Measurements from ENCODE around the gene ITPK1. TPM values are rescaled to one million over a fixed set of nuclear protein-coding genes. Genes with fewer than 3 reads are reported as not detected.
A peak's percentile ranks its signal among the peaks of the same experiment; 100 is the strongest.

The ITPK1 gene
- total RNA-seq, 1 experiment from 2014 or later: 60.1 TPM

GRCh38 chr14:93040443-93040842, 75.3 kb downstream of the ITPK1 start:
- Histone ChIP-seq H3K4me3 (ENCODE audit: low read depth, low read length) (no peak overlapping the region), H3K4me1 (peaks cover 77% of the 10 kb centered on the region), H3K36me3 (ENCODE audit: control insufficient read depth, insufficient read depth, low read length) (no peaks in the 10 kb centered on the region; the same call in 1 of the 2 replicates), H3K9me3 (no peaks in the 10 kb centered on the region), H3K27me3 (replicated peaks; ENCODE audit: control insufficient read depth, insufficient read depth, low read length) (no peaks in the 10 kb centered on the region)
- Mint-ChIP-seq H3K27ac (ENCODE audit: unreplicated experiment) (peak overlapping the region; percentile 90), H3K4me3 (ENCODE audit: unreplicated experiment) (no peak overlapping the region), H3K9me3 (ENCODE audit: unreplicated experiment) (no peaks in the 10 kb centered on the region), H3K36me3 (ENCODE audit: insufficient read depth, unreplicated experiment) (peaks cover 14% of the 10 kb centered on the region), H3K27me3 (ENCODE audit: insufficient read depth, unreplicated experiment) (no peaks in the 10 kb centered on the region), H3K4me1 (ENCODE audit: low read depth, unreplicated experiment) (peaks cover 43% of the 10 kb centered on the region)
- TF ChIP-seq CTCF (IDR thresholded peaks at IDR 0.05; ENCODE audit: insufficient read depth in 1 of 2, low read depth in 1 of 2, low read length in 1 of 2, severe bottlenecking in 1 of 2, unreplicated experiment in 1 of 2): no peak
- POLR2A ChIA-PET: interaction anchor here (0.7 kb wide), 1 partner anchor 31 kb away, joined by 4 read pairs; no protein-coding TSS in a partner anchor
- intact Hi-C loops (cut with micrococcal nuclease; ENCODE audit: unreplicated experiment): no loop called here
- BruUV-seq (replicated peaks): no TSS peak
- DNase-seq: no peak
- CTCF ChIA-PET: interaction anchor here (1.0 kb wide), 1 partner anchor 179 kb away, joined by 3 read pairs; no protein-coding TSS in a partner anchor

- Mint-ChIP-seq H3K27ac (ENCODE audit: unreplicated experiment) (peak overlapping the region; percentile 90), H3K27me3 (ENCODE audit: insufficient read depth, unreplicated experiment) (no peaks in the 10 kb centered on the region), H3K36me3 (ENCODE audit: insufficient read depth, unreplicated experiment) (peaks cover 14% of the 10 kb centered on the region), H3K9me3 (ENCODE audit: unreplicated experiment) (no peaks in the 10 kb centered on the region), H3K4me1 (ENCODE audit: low read depth, unreplicated experiment) (peaks cover 40% of the 10 kb centered on the region), H3K4me3 (ENCODE audit: unreplicated experiment) (no peak overlapping the region)
- Histone ChIP-seq H3K36me3 (ENCODE audit: control insufficient read depth, insufficient read depth, low read length) (no peaks in the 10 kb centered on the region; the same call in 1 of the 2 replicates), H3K4me3 (ENCODE audit: low read depth, low read length) (no peak overlapping the region), H3K4me1 (peaks cover 74% of the 10 kb centered on the region), H3K27me3 (replicated peaks; ENCODE audit: control insufficient read depth, insufficient read depth, low read length) (no peaks in the 10 kb centered on the region), H3K9me3 (no peaks in the 10 kb centered on the region)
- ChIA-PET CTCF (interaction anchor here (1.0 kb wide), 1 partner anchor 180 kb away, joined by 3 read pairs; no protein-coding TSS in a partner anchor), POLR2A (no interaction called here)
- no TSS peak for BruUV-seq (replicated peaks)
- TF ChIP-seq CTCF (IDR thresholded peaks at IDR 0.05; ENCODE audit: insufficient read depth in 1 of 2, low read depth in 1 of 2, low read length in 1 of 2, severe bottlenecking in 1 of 2, unreplicated experiment in 1 of 2): no peak
- intact Hi-C loops (cut with micrococcal nuclease; ENCODE audit: unreplicated experiment): loop anchor here (10.0 kb wide), 1 partner anchor 75 kb away; no protein-coding TSS in a partner anchor
- DNase-seq: no peak
These were observed 75.9 kb downstream of the ITPK1 start for GRCh38 chr14:93039649-93040315.

GRCh38 chr14:93037351-93037750, 78.4 kb downstream of the ITPK1 start:
- H3K4me1 Mint-ChIP-seq (ENCODE audit: low read depth, unreplicated experiment): peaks cover 36% of the 10 kb centered on the region
- H3K4me1 ChIP-seq: peaks cover 71% of the 10 kb centered on the region
- H3K9me3 ChIP-seq: no peaks in the 10 kb centered on the region
- H3K36me3 ChIP-seq (ENCODE audit: control insufficient read depth, insufficient read depth, low read length): no peaks in the 10 kb centered on the region; the same call in 1 of the 2 replicates
- H3K4me3 Mint-ChIP-seq (ENCODE audit: unreplicated experiment): no peak overlapping the region
- no peaks in the 10 kb centered on the region for H3K27me3 Mint-ChIP-seq (ENCODE audit: insufficient read depth, unreplicated experiment)
- TF ChIP-seq CTCF (IDR thresholded peaks at IDR 0.05; ENCODE audit: insufficient read depth in 1 of 2, low read depth in 1 of 2, low read length in 1 of 2, severe bottlenecking in 1 of 2, unreplicated experiment in 1 of 2): no peak
- H3K9me3 Mint-ChIP-seq (ENCODE audit: unreplicated experiment): no peaks in the 10 kb centered on the region
- no TSS peak for BruUV-seq (replicated peaks)
- H3K27ac Mint-ChIP-seq (ENCODE audit: unreplicated experiment): peak overlapping the region; percentile 56
- H3K27me3 ChIP-seq (replicated peaks; ENCODE audit: control insufficient read depth, insufficient read depth, low read length): no peaks in the 10 kb centered on the region
- H3K4me3 ChIP-seq (ENCODE audit: low read depth, low read length): no peak overlapping the region
- ChIA-PET POLR2A (no interaction called here), CTCF (no interaction called here)
- DNase-seq: no peak
- intact Hi-C loops (cut with micrococcal nuclease; ENCODE audit: unreplicated experiment): loop anchor here (10.0 kb wide), 1 partner anchor 73 kb away; no protein-coding TSS in a partner anchor
- H3K36me3 Mint-ChIP-seq (ENCODE audit: insufficient read depth, unreplicated experiment): no peaks in the 10 kb centered on the region
